GM12891 (cell line): ENCODE measurements around the gene ZNF407.

ENCODE experiments used
- PAX5 ChIP-seq: IDR thresholded peaks from 2 replicates; pipeline ENCODE4 v1.6.1; 2011; ENCODE audit warnings: low read length, moderate library complexity, mild to moderate bottlenecking; ENCODE audit not compliant: insufficient read depth, severe bottlenecking
- POLR2A ChIP-seq: IDR thresholded peaks from 2 replicates; pipeline ENCODE4 v1.6.1; 2011; ENCODE audit warnings: low read depth, low read length, control low read depth
- POLR2AphosphoS5 ChIP-seq: IDR thresholded peaks from 2 replicates; pipeline ENCODE4 v1.6.1; 2011; ENCODE audit warnings: low read depth, low read length, control low read depth
- POU2F2 ChIP-seq: IDR thresholded peaks from 2 replicates; pipeline ENCODE4 v1.6.1; 2011; ENCODE audit warnings: low read depth, mild to moderate bottlenecking, control low read depth, low read length, moderate library complexity
- SPI1 ChIP-seq: IDR thresholded peaks from 2 replicates; pipeline ENCODE4 v1.6.1; 2011; ENCODE audit warnings: low read depth, low read length, control low read depth
- TAF1 ChIP-seq: IDR thresholded peaks from 2 replicates; pipeline ENCODE4 v1.6.1; 2011; ENCODE audit warnings: low read depth, low read length, control low read depth

DNA sequence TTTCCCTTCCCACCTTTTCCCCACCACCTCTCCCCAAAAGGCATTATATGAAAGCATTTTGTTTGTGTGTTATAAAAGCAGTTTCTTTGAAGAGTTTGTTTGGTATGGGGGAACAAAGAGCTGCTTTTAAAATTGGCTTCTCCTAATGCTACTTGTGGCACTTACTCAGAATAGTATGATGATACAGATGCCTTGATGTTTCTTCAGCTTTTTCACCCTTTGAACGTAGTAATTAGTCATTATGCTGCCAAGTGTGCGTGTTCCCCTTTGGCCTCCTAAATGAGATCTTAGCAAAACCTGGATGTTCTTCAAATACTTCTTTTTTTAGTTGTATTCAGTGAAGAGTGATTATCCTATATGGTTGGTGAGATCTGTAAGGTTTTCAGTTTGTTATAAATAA lies 427.9 kb downstream of the ZNF407 start:
- TF ChIP-seq POLR2A = no peak
- TF ChIP-seq POU2F2 = no peak
- TF ChIP-seq POLR2AphosphoS5 = no peak
- no peak for TF ChIP-seq TAF1
- TF ChIP-seq PAX5 = no peak
- TF ChIP-seq SPI1 = no peak
